Measurements from ENCODE around the gene NTRK3. TPM values are rescaled to one million over a fixed set of nuclear protein-coding genes. Genes with fewer than 3 reads are reported as not detected.

Gene NTRK3
- polyA plus RNA-seq, 1 donor (not counting 4 experiments of a cell fraction or from before 2014, with no cell fraction given) = not detected

DNA sequence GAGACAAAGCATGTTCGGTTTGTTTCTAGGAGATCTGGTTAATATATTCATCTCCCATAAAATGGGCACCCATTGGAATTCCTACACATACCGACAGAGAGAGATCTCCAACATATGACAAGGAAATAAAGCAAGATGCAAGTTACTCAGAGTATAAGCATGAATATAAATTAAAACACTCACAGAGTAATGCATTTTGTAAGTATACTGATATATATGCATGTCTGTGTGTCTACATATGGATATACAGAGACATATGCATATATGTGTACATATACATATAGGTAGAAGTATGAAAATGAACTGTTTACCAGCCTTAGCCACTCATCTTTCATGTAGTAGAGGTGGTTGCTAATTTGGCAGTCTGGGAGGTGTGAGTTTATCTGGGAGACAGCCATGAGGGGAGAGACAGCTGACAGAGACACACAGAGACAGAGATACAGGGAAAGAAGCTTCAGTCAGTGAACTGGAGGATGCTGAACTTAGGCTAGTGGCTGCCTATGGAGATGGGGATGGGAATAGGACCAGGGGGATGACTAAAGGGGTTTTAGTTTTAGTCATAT lies 134.5 kb downstream of the NTRK3 start:
- Histone ChIP-seq H3K4me3 (ENCODE audit: control insufficient read depth in 2 of 3, extremely low read depth in 1 of 3, insufficient read depth in 2 of 3, low read depth in 1 of 3, low read length in 3 of 3) (no peak overlapping the region), H3K9ac (ENCODE audit: control insufficient read depth, extremely low read depth, insufficient read depth, low read length) (no peak overlapping the region), H3K27me3 (ENCODE audit: control insufficient read depth, extremely low read depth, insufficient read depth, low read length) (no peaks in the 10 kb centered on the region), H3K27ac (ENCODE audit: control insufficient read depth, insufficient read depth, low read length) (no peak overlapping the region), H3K79me2 (ENCODE audit: control insufficient read depth, insufficient read depth, low read length) (no peaks in the 10 kb centered on the region), H3K36me3 (ENCODE audit: control insufficient read depth in 2 of 2, extremely low read depth in 1 of 2, insufficient read depth in 2 of 2, low read length in 2 of 2) (no peaks in the 10 kb centered on the region), H2AFZ (ENCODE audit: control insufficient read depth, low read length) (no peak overlapping the region), H3K4me2 (ENCODE audit: control insufficient read depth, extremely low read depth, insufficient read depth, low read depth, low read length) (no peak overlapping the region), H3K9me3 (ENCODE audit: control insufficient read depth, low read depth, low read length) (no peaks in the 10 kb centered on the region), H3K4me1 (ENCODE audit: control insufficient read depth, extremely low read depth, insufficient read depth, low read length) (no peaks in the 10 kb centered on the region), H3K9me1 (ENCODE audit: control insufficient read depth, extremely low read depth, insufficient read depth, low read length) (no peaks in the 10 kb centered on the region), H4K20me1 (ENCODE audit: control insufficient read depth, extremely low read depth, insufficient read depth, low read length) (no peaks in the 10 kb centered on the region)
- FAIRE-seq (no peak), DNase-seq (ENCODE audit: low read depth, low spot score) (no peak)
- TF ChIP-seq EZH2 (IDR thresholded peaks at IDR 0.05; ENCODE audit: low read length) = no peak
- TF ChIP-seq, protein P1, sequence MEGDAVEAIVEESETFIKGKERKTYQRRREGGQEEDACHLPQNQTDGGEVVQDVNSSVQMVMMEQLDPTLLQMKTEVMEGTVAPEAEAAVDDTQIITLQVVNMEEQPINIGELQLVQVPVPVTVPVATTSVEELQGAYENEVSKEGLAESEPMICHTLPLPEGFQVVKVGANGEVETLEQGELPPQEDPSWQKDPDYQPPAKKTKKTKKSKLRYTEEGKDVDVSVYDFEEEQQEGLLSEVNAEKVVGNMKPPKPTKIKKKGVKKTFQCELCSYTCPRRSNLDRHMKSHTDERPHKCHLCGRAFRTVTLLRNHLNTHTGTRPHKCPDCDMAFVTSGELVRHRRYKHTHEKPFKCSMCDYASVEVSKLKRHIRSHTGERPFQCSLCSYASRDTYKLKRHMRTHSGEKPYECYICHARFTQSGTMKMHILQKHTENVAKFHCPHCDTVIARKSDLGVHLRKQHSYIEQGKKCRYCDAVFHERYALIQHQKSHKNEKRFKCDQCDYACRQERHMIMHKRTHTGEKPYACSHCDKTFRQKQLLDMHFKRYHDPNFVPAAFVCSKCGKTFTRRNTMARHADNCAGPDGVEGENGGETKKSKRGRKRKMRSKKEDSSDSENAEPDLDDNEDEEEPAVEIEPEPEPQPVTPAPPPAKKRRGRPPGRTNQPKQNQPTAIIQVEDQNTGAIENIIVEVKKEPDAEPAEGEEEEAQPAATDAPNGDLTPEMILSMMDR (optimal IDR thresholded peaks at IDR 0.05 in 1 of 3, IDR thresholded peaks at IDR 0.05 in 1 of 3, conservative IDR thresholded peaks at IDR 0.05 in 1 of 3; ENCODE audit: extremely low read depth in 1 of 3, insufficient read depth in 2 of 3, low read length in 3 of 3) = no peak
- dilution Hi-C loops (cut with MboI; ENCODE audit: extremely low pct_ligation_motif_present, low sequenced_read_pairs) = no loop called here

DNA sequence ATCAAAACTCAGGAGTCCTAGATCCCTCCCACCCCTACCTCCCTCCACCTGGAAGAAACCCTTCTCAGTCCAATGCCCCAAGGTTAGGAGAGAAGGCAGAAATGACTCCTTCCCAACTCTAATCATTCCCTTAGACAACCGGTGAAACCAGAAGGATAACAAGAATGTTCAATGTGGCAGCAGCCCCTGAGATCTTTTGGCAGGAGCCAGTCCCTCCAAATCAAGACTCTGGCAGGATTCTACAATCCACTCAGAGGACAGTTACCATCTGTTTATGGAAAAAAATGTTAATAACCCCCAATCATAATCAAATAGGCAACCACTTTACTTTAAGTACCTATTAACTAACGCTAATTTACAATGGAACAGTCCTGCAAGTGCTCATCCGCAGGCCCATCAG lies 136.5 kb downstream of the NTRK3 start:
- Histone ChIP-seq H2AFZ (ENCODE audit: control insufficient read depth, low read length) (no peak overlapping the region), H3K4me1 (ENCODE audit: control insufficient read depth, extremely low read depth, insufficient read depth, low read length) (no peaks in the 10 kb centered on the region), H3K9ac (ENCODE audit: control insufficient read depth, extremely low read depth, insufficient read depth, low read length) (no peak overlapping the region), H4K20me1 (ENCODE audit: control insufficient read depth, extremely low read depth, insufficient read depth, low read length) (no peaks in the 10 kb centered on the region), H3K79me2 (ENCODE audit: control insufficient read depth, insufficient read depth, low read length) (no peaks in the 10 kb centered on the region), H3K27me3 (ENCODE audit: control insufficient read depth, extremely low read depth, insufficient read depth, low read length) (no peaks in the 10 kb centered on the region), H3K9me3 (ENCODE audit: control insufficient read depth, low read depth, low read length) (no peaks in the 10 kb centered on the region), H3K9me1 (ENCODE audit: control insufficient read depth, extremely low read depth, insufficient read depth, low read length) (no peaks in the 10 kb centered on the region), H3K36me3 (ENCODE audit: control insufficient read depth in 2 of 2, extremely low read depth in 1 of 2, insufficient read depth in 2 of 2, low read length in 2 of 2) (no peaks in the 10 kb centered on the region), H3K4me3 (ENCODE audit: control insufficient read depth in 2 of 3, extremely low read depth in 1 of 3, insufficient read depth in 2 of 3, low read depth in 1 of 3, low read length in 3 of 3) (no peak overlapping the region), H3K4me2 (ENCODE audit: control insufficient read depth, extremely low read depth, insufficient read depth, low read depth, low read length) (no peak overlapping the region), H3K27ac (ENCODE audit: control insufficient read depth, insufficient read depth, low read length) (no peak overlapping the region)
- DNase-seq (ENCODE audit: low read depth, low spot score) (no peak), FAIRE-seq (no peak)
- TF ChIP-seq EZH2 (IDR thresholded peaks at IDR 0.05; ENCODE audit: low read length) = no peak
- TF ChIP-seq, protein P1 (optimal IDR thresholded peaks at IDR 0.05 in 1 of 3, IDR thresholded peaks at IDR 0.05 in 1 of 3, conservative IDR thresholded peaks at IDR 0.05 in 1 of 3; ENCODE audit: extremely low read depth in 1 of 3, insufficient read depth in 2 of 3, low read length in 3 of 3) = no peak
- dilution Hi-C loops (cut with MboI; ENCODE audit: extremely low pct_ligation_motif_present, low sequenced_read_pairs) = no loop called here
